ENCODE data around the gene ZBED4. TPM values are rescaled to one million over a fixed set of nuclear protein-coding genes. Genes with fewer than 3 reads are reported as not detected.
"Not testable (repeated sequence)": the region's sequence is repeated elsewhere in the genome, so short reads cannot be mapped to it uniquely, and the experiment has no call there.

The ZBED4 gene
- total RNA-seq, 4 donors from 2014 or later = 19.9 to 30.7 (median 24.9) TPM

DNA sequence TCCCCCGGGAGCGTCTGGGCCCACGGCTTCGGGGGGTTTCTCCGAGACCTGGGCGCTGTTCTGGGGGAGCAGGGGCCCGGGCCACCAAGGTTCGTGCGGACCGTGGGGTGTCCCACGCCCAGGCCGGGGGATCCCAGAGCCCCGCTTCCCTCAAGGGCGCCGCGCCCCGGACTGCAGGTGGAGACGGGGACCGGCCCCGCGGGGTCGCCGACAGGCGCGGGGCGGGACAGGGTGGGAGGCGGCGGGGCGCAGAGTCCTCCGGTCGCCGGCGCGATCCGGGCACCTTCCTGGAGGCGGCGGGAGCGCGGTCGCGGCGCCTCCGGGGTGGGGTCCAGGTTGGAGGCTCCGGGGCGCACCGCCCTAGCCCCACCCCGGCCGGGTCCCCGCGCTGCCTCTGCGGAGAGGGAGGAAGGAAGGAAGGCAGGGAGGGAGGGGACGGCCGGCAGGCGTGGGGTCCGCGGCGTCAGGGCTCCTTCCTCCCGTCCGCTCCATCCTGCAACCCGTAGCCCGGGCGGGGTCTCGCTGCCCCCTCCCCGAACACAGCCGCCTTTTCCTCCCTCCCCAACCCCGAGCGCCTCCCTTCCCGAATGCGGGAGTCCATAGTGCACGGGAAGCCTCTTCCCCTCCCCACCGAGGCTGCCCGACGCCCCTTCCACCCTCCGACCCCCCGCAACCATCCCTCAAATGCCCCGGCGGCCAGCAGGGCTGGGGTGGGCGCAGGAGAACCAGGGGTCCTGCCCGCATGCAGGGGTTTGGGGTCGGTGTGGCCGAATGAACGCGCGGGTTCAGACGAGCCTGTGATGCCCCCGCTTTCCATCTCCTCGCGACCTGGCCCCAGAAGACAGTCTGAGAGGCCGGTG, 4.3 kb upstream of the ZBED4 start:
- intact Hi-C loops (cut with DNase I; ENCODE audit: low total_unique reads) (no loop called here), in situ Hi-C loops (cut with MboI; ENCODE audit: low pct_ligation_motif_present in 1 of 4, low pct_unique_long_range_greater_than_20kb in 1 of 4, low sequenced_read_pairs in 3 of 4) (loop anchor here in 1 of 4 donors (25.0 kb wide), 1 partner anchor 113 kb away; the partner anchor contains the start of gene PIM3)
- Histone ChIP-seq H3K9me3 (no peaks in the 10 kb centered on the region), H3K27ac (no peak overlapping the region), H3K27me3 (peaks cover 49% of the 10 kb centered on the region), H3K4me1 (peaks cover 16 to 33% (median 28%) of the 10 kb centered on the region in 4 donors), H3K4me3 (peak overlapping the region; percentile 23 to 62 (median 50)), H3K36me3 (no peaks in the 10 kb centered on the region)
- no peak for DNase-seq
- TF ChIP-seq POLR2AphosphoS5 (IDR thresholded peaks at IDR 0.05) = no peak
- no peak for TF ChIP-seq CTCF (IDR thresholded peaks at IDR 0.05)
- no peak for TF ChIP-seq EP300 (IDR thresholded peaks at IDR 0.05; ENCODE audit: low read depth)
- no peak for TF ChIP-seq POLR2A (IDR thresholded peaks at IDR 0.05)
- 10 to 40% methylated on average over 3 to 47 of the region's 89 CpGs for WGBS, 2 donors (ENCODE audit: low coverage in 1 of 2)

GRCh38 chr22:49850021-49850911, 3.4 kb upstream of the ZBED4 start:
- H3K4me3 ChIP-seq = no peak overlapping the region
- H3K27ac ChIP-seq = no peak overlapping the region
- TF ChIP-seq POLR2A (IDR thresholded peaks at IDR 0.05) = no peak
- TF ChIP-seq CTCF (IDR thresholded peaks at IDR 0.05) = no peak
- no peak for TF ChIP-seq POLR2AphosphoS5 (IDR thresholded peaks at IDR 0.05)
- TF ChIP-seq EP300 (IDR thresholded peaks at IDR 0.05; ENCODE audit: low read depth) = no peak
- intact Hi-C loops (cut with DNase I; ENCODE audit: low total_unique reads) = no loop called here
- H3K27me3 ChIP-seq = peaks cover 49% of the 10 kb centered on the region
- 64% methylated on average over 24 of the region's 31 CpGs; no CpG with 5 or more reads in 1 of the 2 donors for WGBS, 2 donors (ENCODE audit: low coverage in 1 of 2)
- no peaks in the 10 kb centered on the region for H3K9me3 ChIP-seq
- in situ Hi-C loops (cut with MboI; ENCODE audit: low pct_ligation_motif_present in 1 of 4, low pct_unique_long_range_greater_than_20kb in 1 of 4, low sequenced_read_pairs in 3 of 4) = loop anchor here in 1 of 4 donors (25.0 kb wide), 1 partner anchor 112 kb away; the partner anchor contains the start of gene PIM3
- H3K4me1 ChIP-seq = peaks cover 17 to 41% (median 35%) of the 10 kb centered on the region in 4 donors
- no peak for DNase-seq
- no peaks in the 10 kb centered on the region for H3K36me3 ChIP-seq

- no peaks in the 10 kb centered on the region for H3K9me3 ChIP-seq
- 54 to 85% methylated on average over 3 to 10 of the region's 10 CpGs for WGBS, 2 donors (ENCODE audit: low coverage in 1 of 2)
- no peak overlapping the region for H3K4me3 ChIP-seq
- H3K4me1 ChIP-seq = peaks cover 24 to 51% (median 44%) of the 10 kb centered on the region in 4 donors
- no peak for DNase-seq
- peaks cover 45% of the 10 kb centered on the region for H3K27me3 ChIP-seq
- H3K36me3 ChIP-seq = no peaks in the 10 kb centered on the region
- no peak overlapping the region for H3K27ac ChIP-seq
- TF ChIP-seq POLR2AphosphoS5 (IDR thresholded peaks at IDR 0.05) (no peak), CTCF (IDR thresholded peaks at IDR 0.05) (no peak), POLR2A (IDR thresholded peaks at IDR 0.05) (no peak), EP300 (IDR thresholded peaks at IDR 0.05; ENCODE audit: low read depth) (no peak)
- in situ Hi-C loops (cut with MboI; ENCODE audit: low pct_ligation_motif_present in 1 of 4, low pct_unique_long_range_greater_than_20kb in 1 of 4, low sequenced_read_pairs in 3 of 4) = loop anchor here in 1 of 4 donors (25.0 kb wide), 1 partner anchor 111 kb away; the partner anchor contains the start of gene PIM3
- intact Hi-C loops (cut with DNase I; ENCODE audit: low total_unique reads) = no loop called here
Measured at GRCh38 chr22:49850959-49851802, 2.5 kb upstream of the ZBED4 start.

- Histone ChIP-seq H3K4me1 (peaks cover 26 to 53% (median 47%) of the 10 kb centered on the region in 4 donors), H3K27me3 (peaks cover 31% of the 10 kb centered on the region), H3K4me3 (peak overlapping the region in 3 of 4 donors; percentile 70 to 89 (median 78)), H3K27ac (peak overlapping the region; percentile 97 to 99 (median 99))
- WGBS, 2 donors (ENCODE audit: low coverage in 1 of 2) = 41% methylated on average over 13 of the region's 13 CpGs; no CpG with 5 or more reads in 1 of the 2 donors
- intact Hi-C loops (cut with DNase I; ENCODE audit: low total_unique reads); H3K9me3 ChIP-seq; H3K36me3 ChIP-seq; DNase-seq: not testable (repeated sequence)
- in situ Hi-C loops (cut with MboI; ENCODE audit: low pct_ligation_motif_present in 1 of 4, low pct_unique_long_range_greater_than_20kb in 1 of 4, low sequenced_read_pairs in 3 of 4) = loop anchor here in 1 of 4 donors (25.0 kb wide), 1 partner anchor 110 kb away; the partner anchor contains the start of gene PIM3
Measured at GRCh38 chr22:49852568-49852897, 1.1 kb upstream of the ZBED4 start.

All from transverse colon (tissue), 4 donors.